Measurements from ENCODE around the gene CZIB. TPM values are rescaled to one million over a fixed set of nuclear protein-coding genes. Genes with fewer than 3 reads are reported as not detected.

Gene CZIB
- total RNA-seq, 2 donors from 2014 or later, result 28.0 to 46.0 TPM

GRCh38 chr1:53238197-53239155 lies 18.0 kb upstream of the CZIB start, which contains the start of gene MAGOH:
Gene MAGOH, minus strand, starts transcription at chr1:53238518. Its CDS starts 70 bp downstream, at chr1:53238448.
- Histone ChIP-seq H3K36me3 (no peaks in the 10 kb centered on the region), H3K27me3 (replicated peaks; ENCODE audit: insufficient read depth) (no peaks in the 10 kb centered on the region), H3K9me3 (no peaks in the 10 kb centered on the region), H3K27ac (peak within 1 kb of the TSS; percentile 62 to 69), H3K4me1 (replicated peaks) (no peaks in the 10 kb centered on the region), H3K4me3 (peak within 1 kb of the TSS; percentile 87 to 90)
- 2% methylated on average over 60 of the region's 64 CpGs for WGBS
- TF ChIP-seq CTCF (IDR thresholded peaks at IDR 0.05) (peak in 2 of 4 experiments; percentile 12 to 35), POLR2A (IDR thresholded peaks at IDR 0.05) (peak; percentile 53), POLR2AphosphoS5 (IDR thresholded peaks at IDR 0.05) (peak; percentile 99)
- intact Hi-C loops (cut with DNase I), result no loop called here
- peak; percentile 88 for DNase-seq (ENCODE audit: low spot score)

GRCh38 chr1:53237638-53238037 lies 17.2 kb upstream of the CZIB start:
- H3K4me3 ChIP-seq, result peak overlapping the region; percentile 87 to 90
- intact Hi-C loops (cut with DNase I), result no loop called here
- TF ChIP-seq POLR2AphosphoS5 (IDR thresholded peaks at IDR 0.05), result no peak
- TF ChIP-seq POLR2A (IDR thresholded peaks at IDR 0.05), result no peak
- no peak for TF ChIP-seq CTCF (IDR thresholded peaks at IDR 0.05)
- DNase-seq (ENCODE audit: low spot score), result no peak
- H3K4me1 ChIP-seq (replicated peaks), result no peaks in the 10 kb centered on the region
- H3K27ac ChIP-seq, result peak overlapping the region in 1 of 2 donors; percentile 69
- WGBS, result 22% methylated on average over 8 of the region's 8 CpGs
- H3K27me3 ChIP-seq (replicated peaks; ENCODE audit: insufficient read depth), result no peaks in the 10 kb centered on the region
- H3K36me3 ChIP-seq, result peaks cover 0 to 1% of the 10 kb centered on the region in 2 donors
- no peaks in the 10 kb centered on the region for H3K9me3 ChIP-seq

- Histone ChIP-seq H3K4me3 (peak overlapping the region; percentile 65 to 82), H3K9me3 (no peaks in the 10 kb centered on the region), H3K27ac (peak overlapping the region; percentile 92 to 96), H3K36me3 (no peaks in the 10 kb centered on the region), H3K4me1 (replicated peaks) (peaks cover 6% of the 10 kb centered on the region), H3K27me3 (replicated peaks; ENCODE audit: insufficient read depth) (no peaks in the 10 kb centered on the region)
- DNase-seq (ENCODE audit: low spot score), result no peak
- 38% methylated on average over 3 of the region's 3 CpGs for WGBS
- no peak for TF ChIP-seq CTCF (IDR thresholded peaks at IDR 0.05)
- no peak for TF ChIP-seq POLR2A (IDR thresholded peaks at IDR 0.05)
- intact Hi-C loops (cut with DNase I), result no loop called here
Observed at GRCh38 chr1:53220962-53221286, 490 bp upstream of the CZIB start.

GRCh38 chr1:53219711-53220110 lies 723 bp downstream of the CZIB start:
- no peak for TF ChIP-seq POLR2A (IDR thresholded peaks at IDR 0.05)
- TF ChIP-seq POLR2AphosphoS5 (IDR thresholded peaks at IDR 0.05), result no peak
- no peak for TF ChIP-seq CTCF (IDR thresholded peaks at IDR 0.05)
- peak overlapping the region; percentile 92 to 96 for H3K27ac ChIP-seq
- no peaks in the 10 kb centered on the region for H3K9me3 ChIP-seq
- H3K4me3 ChIP-seq, result peak overlapping the region; percentile 65 to 82
- peaks cover 6% of the 10 kb centered on the region for H3K4me1 ChIP-seq (replicated peaks)
- H3K36me3 ChIP-seq, result no peaks in the 10 kb centered on the region
- H3K27me3 ChIP-seq (replicated peaks; ENCODE audit: insufficient read depth), result no peaks in the 10 kb centered on the region
- intact Hi-C loops (cut with DNase I), result no loop called here
- WGBS, result 19% methylated on average over 8 of the region's 8 CpGs
- no peak for DNase-seq (ENCODE audit: low spot score)

GRCh38 chr1:53218201-53218600 lies 2.2 kb downstream of the CZIB start:
- WGBS, result 85% methylated on average over 7 of the region's 7 CpGs

More at GRCh38 chr1:53218201-53218600, 2.2 kb downstream of the CZIB start:
- no peaks in the 10 kb centered on the region for H3K36me3 ChIP-seq
- peaks cover 6% of the 10 kb centered on the region for H3K4me1 ChIP-seq (replicated peaks)
- intact Hi-C loops (cut with DNase I), result no loop called here
- H3K27me3 ChIP-seq (replicated peaks; ENCODE audit: insufficient read depth), result no peaks in the 10 kb centered on the region
- no peak for TF ChIP-seq CTCF (IDR thresholded peaks at IDR 0.05)
- no peak for TF ChIP-seq POLR2AphosphoS5 (IDR thresholded peaks at IDR 0.05)
- TF ChIP-seq POLR2A (IDR thresholded peaks at IDR 0.05), result no peak
- no peaks in the 10 kb centered on the region for H3K9me3 ChIP-seq
- H3K4me3 ChIP-seq, result no peak overlapping the region
- DNase-seq (ENCODE audit: low spot score), result no peak
- H3K27ac ChIP-seq, result no peak overlapping the region
